H1 (cell line): Measurements from ENCODE around the gene TMEM255B. TPM values are rescaled to one million over a fixed set of nuclear protein-coding genes. Genes with fewer than 3 reads are reported as not detected.

Source experiments
- CTCF ChIA-PET: fragments of 300-600 bp; sonication (Branson Sonifier 250); formaldehyde crosslinking; loops from one replicate; lab custom pipeline; 2021; ENCODE audit not compliant: partially characterized antibody; lab: Charles Lee
- POLR2A ChIA-PET: fragments of 300-600 bp; sonication (Branson Sonifier 250); formaldehyde crosslinking; loops from one replicate; lab custom pipeline; 2021; ENCODE audit warnings: inconsistent platforms; ENCODE audit not compliant: partially characterized antibody; lab: Charles Lee
- DNase-seq, 2 experiments: peaks; one replicate each; pipeline versions ENCODE4 v3.0.0 to v3.0.0-alpha.2; 2010 to 2022; ENCODE audit warnings: low spot score in 2 of 2, low read depth in 1 of 2, mixed read lengths in 1 of 2
- FAIRE-seq: peaks from 2 replicates; lab custom pipeline; 2011; peaks lifted over from hg19 to GRCh38; lab: Jason Lieb, UNC
- H2AFZ ChIP-seq: 2 replicates; pipeline ENCODE4 v1.8.1; 2012; ENCODE audit warnings: low read length, inconsistent platforms
- H2AK5ac ChIP-seq: 2 replicates; pipeline ENCODE4 v1.6.1; 2013; ENCODE audit warnings: low read depth, low read length
- H2BK120ac ChIP-seq: replicated peaks from 2 replicates; pipeline ENCODE3; 2013; ENCODE audit warnings: low read depth, low read length, inconsistent platforms
- H2BK12ac ChIP-seq: 2 replicates; pipeline ENCODE4 v1.6.1; 2013; ENCODE audit warnings: low read depth, low read length
- H2BK15ac ChIP-seq: 2 replicates; pipeline ENCODE4 v1.6.1; 2013; ENCODE audit warnings: low read length
- H2BK20ac ChIP-seq: 2 replicates; pipeline ENCODE4 v1.6.1; 2013; ENCODE audit warnings: low read length
- H2BK5ac ChIP-seq: 2 replicates; pipeline ENCODE4 v1.6.1; 2013; ENCODE audit warnings: low read depth, low read length
- H3K14ac ChIP-seq: 2 replicates; pipeline ENCODE4 v1.6.1; 2013; ENCODE audit warnings: inconsistent platforms; ENCODE audit not compliant: insufficient read length
- H3K18ac ChIP-seq: 2 replicates; pipeline ENCODE4 v1.6.1; 2013; ENCODE audit warnings: low read length; ENCODE audit errors: extremely low read depth
- H3K23ac ChIP-seq: 2 replicates; pipeline ENCODE4 v1.6.1; 2013; ENCODE audit warnings: inconsistent platforms; ENCODE audit not compliant: insufficient read length
- H3K23me2 ChIP-seq: 2 replicates; pipeline ENCODE4 v1.6.1; 2013; ENCODE audit warnings: low read depth, low read length
- H3K27ac ChIP-seq: 2 replicates; pipeline ENCODE4 v1.6.1; 2011; ENCODE audit warnings: low read depth, low read length, inconsistent platforms
- H3K27me3 ChIP-seq, 4 experiments: replicated peaks in 1 of 4; 1 replicate in 1 of 4; 2 replicates in 3 of 4; pipeline versions ENCODE4 v1.6.1 to v1.8.1; 2011 to 2013; ENCODE audit warnings: low read length in 3 of 4, mild to moderate bottlenecking in 3 of 4, inconsistent platforms in 2 of 4, mixed read lengths in 2 of 4, moderate library complexity in 1 of 4; ENCODE audit not compliant: control insufficient read depth in 3 of 4, insufficient read depth in 3 of 4; ENCODE audit errors: extremely low read depth in 1 of 4
- H3K36me3 ChIP-seq, 4 experiments: 2 replicates each; pipeline versions ENCODE4 v1.6.1 to v1.8.1; 2011 to 2013; ENCODE audit warnings: mild to moderate bottlenecking in 4 of 4, low read length in 3 of 4, moderate library complexity in 2 of 4, control low read depth in 1 of 4, inconsistent platforms in 1 of 4; ENCODE audit not compliant: insufficient read depth in 4 of 4, control insufficient read depth in 2 of 4
- H3K4ac ChIP-seq: replicated peaks from 2 replicates; pipeline ENCODE3; 2013; ENCODE audit warnings: low read length, low read depth, mixed read lengths, inconsistent platforms; ENCODE audit not compliant: insufficient read length
- H3K4me1 ChIP-seq, 4 experiments: replicated peaks in 1 of 4; 1 replicate in 1 of 4; 2 replicates in 3 of 4; pipeline versions ENCODE4 v1.6.1 to v1.8.1; 2011 to 2013; ENCODE audit warnings: low read length in 3 of 4, inconsistent platforms in 2 of 4, mixed read lengths in 1 of 4; ENCODE audit not compliant: insufficient read depth in 4 of 4, control insufficient read depth in 3 of 4
- H3K4me2 ChIP-seq, 2 experiments: 2 replicates each; pipeline versions ENCODE4 v1.6.1 to v1.8.1; 2011 to 2013; ENCODE audit warnings: low read depth in 2 of 2, low read length in 2 of 2, control low read depth in 1 of 2, inconsistent platforms in 1 of 2, mild to moderate bottlenecking in 1 of 2; ENCODE audit not compliant: insufficient read depth in 1 of 2
- H3K4me3 ChIP-seq, 4 experiments: fragments of 200-600, 300-600 bp in 1 of 4; sonication (generic), shearing (Covaris generic), sonication (Bioruptor Twin) in 1 of 4; 2 replicates each; pipeline versions ENCODE4 v1.5.1 to v1.8.1; 2011 to 2016; ENCODE audit warnings: low read length in 4 of 4, low read depth in 3 of 4, control low read depth in 2 of 4, inconsistent platforms in 2 of 4, mild to moderate bottlenecking in 2 of 4, mixed read lengths in 1 of 4, moderate library complexity in 1 of 4; ENCODE audit not compliant: insufficient read depth in 2 of 4; ENCODE audit errors: extremely low read depth in 1 of 4
- H3K56ac ChIP-seq: replicated peaks from 2 replicates; pipeline ENCODE3; 2013; ENCODE audit warnings: low read depth, mild to moderate bottlenecking, mixed read lengths, low read length, inconsistent platforms; ENCODE audit not compliant: insufficient read length
- H3K79me1 ChIP-seq: 2 replicates; pipeline ENCODE4 v1.6.1; 2013; ENCODE audit warnings: low read depth, low read length, control low read depth
- H3K79me2 ChIP-seq, 2 experiments: 2 replicates each; pipeline versions ENCODE4 v1.6.1 to v1.8.1; 2012 to 2013; ENCODE audit warnings: low read length in 2 of 2, mild to moderate bottlenecking in 2 of 2, inconsistent platforms in 1 of 2; ENCODE audit not compliant: insufficient read depth in 2 of 2, control insufficient read depth in 1 of 2
- H3K9ac ChIP-seq, 4 experiments: replicated peaks in 1 of 4; 1 replicate in 1 of 4; 2 replicates in 3 of 4; pipeline versions ENCODE4 v1.6.1 to v1.8.1; 2011 to 2013; ENCODE audit warnings: low read depth in 3 of 4, low read length in 3 of 4, control low read depth in 2 of 4, mild to moderate bottlenecking in 2 of 4, moderate library complexity in 2 of 4, inconsistent platforms in 1 of 4; ENCODE audit errors: extremely low read depth in 1 of 4
- H3K9me3 ChIP-seq, 2 experiments: 2 replicates each; pipeline versions ENCODE4 v1.6.1 to v1.8.1; 2012 to 2013; ENCODE audit warnings: mild to moderate bottlenecking in 2 of 2, moderate library complexity in 2 of 2, control low read depth in 1 of 2, inconsistent platforms in 1 of 2, low read depth in 1 of 2, low read length in 1 of 2, mixed read lengths in 1 of 2; ENCODE audit not compliant: insufficient read depth in 2 of 2
- H4K20me1 ChIP-seq, 2 experiments: replicated peaks in 1 of 2; 2 replicates each; pipeline versions ENCODE3 to v1.8.1; 2011 to 2013; ENCODE audit warnings: inconsistent platforms in 2 of 2, low read length in 2 of 2, mild to moderate bottlenecking in 1 of 2; ENCODE audit not compliant: insufficient read depth in 2 of 2, control insufficient read depth in 1 of 2
- H4K5ac ChIP-seq: 2 replicates; pipeline ENCODE4 v1.6.1; 2013; ENCODE audit warnings: low read length, low read depth, mixed read lengths, inconsistent platforms; ENCODE audit not compliant: insufficient read length
- H4K8ac ChIP-seq: 2 replicates; pipeline ENCODE4 v1.8.0; 2013; ENCODE audit warnings: mild to moderate bottlenecking, moderate library complexity, low read length, inconsistent platforms; ENCODE audit not compliant: insufficient read depth; ENCODE audit errors: extremely low read depth
- H4K91ac ChIP-seq: replicated peaks from 2 replicates; pipeline ENCODE3; 2013; ENCODE audit warnings: low read length, mixed read lengths, inconsistent platforms; ENCODE audit not compliant: insufficient read length
- BACH1 ChIP-seq: IDR thresholded peaks from 2 replicates; pipeline ENCODE4 v1.6.1; 2012; ENCODE audit warnings: low read length, improper control_type of control experiment
- EGR1 ChIP-seq: IDR thresholded peaks from 2 replicates; pipeline ENCODE4 v1.6.1; 2011; ENCODE audit warnings: low read depth, low read length, borderline replicate concordance
- HDAC6 ChIP-seq: IDR thresholded peaks from one replicate; pipeline ENCODE4 v1.7.1; 2012; ENCODE audit warnings: low read depth, mild to moderate bottlenecking, inconsistent platforms, low read length, moderate library complexity
- JUN ChIP-seq: IDR thresholded peaks from 2 replicates; pipeline ENCODE4 v1.6.1; 2011; ENCODE audit warnings: low read depth, mild to moderate bottlenecking, improper control_type of control experiment, low read length
- JUND ChIP-seq: IDR thresholded peaks from 2 replicates; pipeline ENCODE4 v1.6.1; 2011; ENCODE audit warnings: mild to moderate bottlenecking, improper control_type of control experiment, low read length
- MAX ChIP-seq: IDR thresholded peaks from 2 replicates; pipeline ENCODE4 v1.6.1; 2012; ENCODE audit warnings: inconsistent platforms
- RNF2 ChIP-seq: fragments of 200-900, 300-1000 bp; sonication (generic); IDR thresholded peaks from 2 replicates; pipeline ENCODE4 v1.7.1; 2016; ENCODE audit warnings: borderline replicate concordance, low read depth, mild to moderate bottlenecking, antibody characterized with exemption, low read length; ENCODE audit not compliant: poor library complexity, severe bottlenecking; ENCODE audit errors: missing control alignments
- SIN3A ChIP-seq, 2 experiments: IDR thresholded peaks in 1 of 2; conservative IDR thresholded peaks in 1 of 2; 2 replicates each; pipeline ENCODE4 v1.6.1; 2011 to 2012; ENCODE audit warnings: low read length in 2 of 2, improper control_type of control experiment in 1 of 2, low read depth in 1 of 2, mild to moderate bottlenecking in 1 of 2
- WGBS, 2 experiments: shearing (Covaris generic) in 1 of 2; methylation state at CpG; one replicate each; pipeline versions ENCODE4 v1.1.6 to v1.1.7; 2013 to 2015; ENCODE audit warnings: low lambda C conversion rate in 2 of 2, mixed read lengths in 2 of 2, inconsistent platforms in 1 of 2, low coverage in 1 of 2, missing lambda C conversion rate in 1 of 2; ENCODE audit not compliant: insufficient replicate concordance in 2 of 2, insufficient coverage in 1 of 2, insufficient read length in 1 of 2; ENCODE audit errors: extremely low coverage in 1 of 2, missing lambda C conversion rate in 1 of 2; 5-methylcytosine and 5-hydroxymethylcytosine counted together
- polyA plus RNA-seq, 7 experiments: library from polyadenylated mRNA; depleted of rRNA in 3 of 7; stranded (reverse) in 5 of 7; unstranded in 2 of 7; fragments of >200 nt in 5 of 7; fragments of 200-250 nt in 2 of 7; gene quantifications; 1 replicate in 5 of 7; 2 replicates in 1 of 7; 4 replicates in 1 of 7; pipeline versions ENCODE4 v1.2.1 to v1.2.3, GENCODE V29; 2011 to 2013; ENCODE audit warnings: missing spikeins in 2 of 7, mixed read lengths in 2 of 7
- total RNA-seq: library from RNA; stranded (reverse); fragmentation: NEBNext Ultra II Directional; extraction: Animal tissue kit (Norgen Biotek cat#: 25700); gene quantifications from 2 replicates; pipeline ENCODE4 v1.2.1, GENCODE V29; 2021
- TF ChIP-seq, protein P1 (sequence below), 3 experiments: IDR thresholded peaks; 1 replicate in 2 of 3; 2 replicates in 1 of 3; pipeline versions ENCODE4 v1.5.1 to v1.6.1; 2011; ENCODE audit warnings: low read length in 3 of 3, mild to moderate bottlenecking in 3 of 3, inconsistent platforms in 2 of 3, low read depth in 1 of 3, moderate library complexity in 1 of 3; ENCODE audit not compliant: insufficient read depth in 1 of 3; ENCODE audit errors: control extremely low read depth in 1 of 3

Gene TMEM255B
- total and polyA plus RNA-seq, 2 of the 8 experiments (the other 6 are each of a cell fraction or from before 2014, with no cell fraction given), result 3.4 to 4.4 TPM

GRCh38 chr13:113739527-113740285 is 19.3 kb upstream of the TMEM255B start:
- Histone ChIP-seq H4K8ac (no peak overlapping the region; the same call in none of the 2 replicates), H3K4me1 (peaks cover 0 to 8% (median 3%) of the 10 kb centered on the region in 4 experiments; a peak in 3 of 7 replicates), H3K36me3 (no peaks in the 10 kb centered on the region), H3K23me2 (0 out of 2 replicates have a peak, but pooled peaks cover 2% of the 10 kb centered on the region), H2BK12ac (no peak overlapping the region), H4K5ac (no peak overlapping the region), H2BK15ac (peak overlapping the region; percentile 46; the same call in 1 of the 2 replicates), H3K79me1 (no peaks in the 10 kb centered on the region), H4K91ac (no peak overlapping the region), H3K23ac (no peak overlapping the region), H3K9ac (no peak overlapping the region), H3K56ac (no peak overlapping the region), H2AK5ac (no peak overlapping the region), H3K14ac (no peak overlapping the region), H2AFZ (no peak overlapping the region), H3K79me2 (no peaks in the 10 kb centered on the region), H3K27me3 (no peaks in the 10 kb centered on the region), H3K27ac (no peak overlapping the region), H3K18ac (no peak overlapping the region), H3K4me3 (no peak overlapping the region), H3K4me2 (no peak overlapping the region), H3K9me3 (no peaks in the 10 kb centered on the region), H2BK20ac (no peak overlapping the region), H2BK5ac (no peak overlapping the region), H4K20me1 (no peaks in the 10 kb centered on the region), H3K4ac (peak overlapping the region; percentile 85), H2BK120ac (no peak overlapping the region)
- FAIRE-seq, result no peak
- WGBS, 2 experiments, result 84% methylated on average over 22 of the region's 22 CpGs; no CpG with 5 or more reads in 1 of the 2 experiments
- DNase-seq, result no peak
- POLR2A ChIA-PET, result no interaction called here
- CTCF ChIA-PET, result interaction anchor here (0.7 to 3.9 kb wide), 6 partner anchors 10 to 407 kb away, joined by 3 to 32 read pairs (median 3); no protein-coding TSS in a partner anchor
- TF ChIP-seq MAX, result no peak
- no peak for TF ChIP-seq EGR1
- no peak for TF ChIP-seq SIN3A (conservative IDR thresholded peaks at IDR 0.05 in 1 of 2, IDR thresholded peaks at IDR 0.05 in 1 of 2; ENCODE audit: low read depth in 1 of 2, low read length in 2 of 2)
- no peak for TF ChIP-seq JUND
- no peak for TF ChIP-seq RNF2
- TF ChIP-seq HDAC6, result no peak
- TF ChIP-seq JUN, result no peak
- TF ChIP-seq, protein P1, sequence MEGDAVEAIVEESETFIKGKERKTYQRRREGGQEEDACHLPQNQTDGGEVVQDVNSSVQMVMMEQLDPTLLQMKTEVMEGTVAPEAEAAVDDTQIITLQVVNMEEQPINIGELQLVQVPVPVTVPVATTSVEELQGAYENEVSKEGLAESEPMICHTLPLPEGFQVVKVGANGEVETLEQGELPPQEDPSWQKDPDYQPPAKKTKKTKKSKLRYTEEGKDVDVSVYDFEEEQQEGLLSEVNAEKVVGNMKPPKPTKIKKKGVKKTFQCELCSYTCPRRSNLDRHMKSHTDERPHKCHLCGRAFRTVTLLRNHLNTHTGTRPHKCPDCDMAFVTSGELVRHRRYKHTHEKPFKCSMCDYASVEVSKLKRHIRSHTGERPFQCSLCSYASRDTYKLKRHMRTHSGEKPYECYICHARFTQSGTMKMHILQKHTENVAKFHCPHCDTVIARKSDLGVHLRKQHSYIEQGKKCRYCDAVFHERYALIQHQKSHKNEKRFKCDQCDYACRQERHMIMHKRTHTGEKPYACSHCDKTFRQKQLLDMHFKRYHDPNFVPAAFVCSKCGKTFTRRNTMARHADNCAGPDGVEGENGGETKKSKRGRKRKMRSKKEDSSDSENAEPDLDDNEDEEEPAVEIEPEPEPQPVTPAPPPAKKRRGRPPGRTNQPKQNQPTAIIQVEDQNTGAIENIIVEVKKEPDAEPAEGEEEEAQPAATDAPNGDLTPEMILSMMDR (IDR thresholded peaks at IDR 0.05; ENCODE audit: control extremely low read depth in 1 of 3, insufficient read depth in 1 of 3, low read depth in 1 of 3, low read length in 3 of 3), result no peak
- TF ChIP-seq BACH1, result no peak
